ENCODE data around the gene PLXNB1.
"Not testable (repeated sequence)": the region's sequence is repeated elsewhere in the genome, so short reads cannot be mapped to it uniquely, and the experiment has no call there.

The PLXNB1 gene

GRCh38 chr3:48465237-48465530, 35.3 kb upstream of the PLXNB1 start:
- DNase-seq = no peak

GRCh38 chr3:48464713-48465221, 34.9 kb upstream of the PLXNB1 start:
- DNase-seq = no peak

GRCh38 chr3:48463703-48464102, 33.8 kb upstream of the PLXNB1 start:
- no peak for DNase-seq

- DNase-seq = not testable (repeated sequence)
Measured at GRCh38 chr3:48461767-48462166, 31.9 kb upstream of the PLXNB1 start.

DNA sequence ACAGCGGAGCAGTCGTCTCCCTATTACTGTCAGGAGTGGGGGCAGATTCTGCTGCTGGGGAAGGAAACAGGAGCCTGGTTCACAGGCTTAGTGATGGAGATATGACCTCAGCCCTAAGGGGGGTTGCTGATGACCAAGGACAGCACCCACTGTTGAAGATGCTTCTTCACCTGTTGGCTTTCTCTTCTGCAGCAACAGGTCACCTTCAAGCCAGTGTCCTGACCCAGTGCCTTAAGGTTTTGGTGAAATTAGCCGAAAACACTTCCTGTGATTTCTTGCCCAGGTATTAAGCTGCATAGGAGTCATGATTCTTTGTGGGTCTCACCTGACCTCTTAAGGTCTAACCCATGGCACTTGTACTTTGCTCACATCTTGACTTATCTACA, 30.6 kb upstream of the PLXNB1 start:
- no peak for DNase-seq

GRCh38 chr3:48459773-48460516, 30.1 kb upstream of the PLXNB1 start:
- no peak for DNase-seq

GRCh38 chr3:48459331-48459730, 29.4 kb upstream of the PLXNB1 start:
- no peak for DNase-seq

- no peak for DNase-seq
Measured at GRCh38 chr3:48456456-48456855, 26.6 kb upstream of the PLXNB1 start.

DNA sequence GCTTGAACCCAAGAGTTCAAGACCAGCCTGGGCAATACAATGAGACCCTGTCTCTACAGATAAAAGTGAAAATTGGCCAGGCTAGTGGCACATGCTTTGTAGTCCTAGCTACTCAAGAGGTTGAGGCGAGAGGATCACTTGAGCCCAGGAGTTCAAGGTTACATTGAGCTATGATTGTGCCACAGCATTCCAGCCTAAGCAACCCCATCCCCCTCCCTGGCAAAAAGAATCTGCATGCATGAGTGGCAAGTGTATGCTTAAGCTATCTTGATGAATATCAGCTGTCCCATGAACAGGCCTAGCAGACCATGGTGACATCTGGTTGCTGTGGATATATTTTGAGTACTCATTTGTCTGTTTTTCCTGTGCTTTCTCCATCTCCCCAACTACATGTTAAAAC, 21.4 kb upstream of the PLXNB1 start:
- DNase-seq = no peak

GRCh38 chr3:48446425-48447193, 16.7 kb upstream of the PLXNB1 start, which contains the start of gene ATRIP:
ATRIP (plus strand) TSS chr3:48446737; CDS start chr3:48446846, 109 bp downstream.
- DNase-seq = no peak

DNA sequence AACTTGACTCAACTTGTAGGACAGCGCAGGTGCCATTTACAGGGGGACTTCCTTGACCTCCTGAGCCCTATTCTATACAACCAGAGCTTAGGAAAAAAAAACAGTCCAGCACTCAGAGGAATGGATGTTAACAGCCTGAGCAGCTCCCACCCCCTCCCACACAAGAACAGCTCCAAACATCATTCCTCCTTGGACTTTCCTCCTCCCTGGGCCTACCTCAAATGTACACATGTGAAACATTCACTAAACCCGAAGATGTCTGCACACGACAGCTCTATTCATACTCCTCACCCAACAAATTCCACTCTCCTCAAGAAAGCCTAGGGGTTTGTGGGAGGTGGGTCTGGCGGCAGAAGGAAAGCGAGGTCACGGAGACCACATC, 16.1 kb upstream of the PLXNB1 start:
- DNase-seq = no peak

GRCh38 chr3:48445277-48445882, 15.5 kb upstream of the PLXNB1 start:
- no peak for DNase-seq

- DNase-seq = no peak
Measured at GRCh38 chr3:48441940-48442339, 12.1 kb upstream of the PLXNB1 start.

GRCh38 chr3:48440590-48440958, 10.7 kb upstream of the PLXNB1 start:
- no peak for DNase-seq

DNA sequence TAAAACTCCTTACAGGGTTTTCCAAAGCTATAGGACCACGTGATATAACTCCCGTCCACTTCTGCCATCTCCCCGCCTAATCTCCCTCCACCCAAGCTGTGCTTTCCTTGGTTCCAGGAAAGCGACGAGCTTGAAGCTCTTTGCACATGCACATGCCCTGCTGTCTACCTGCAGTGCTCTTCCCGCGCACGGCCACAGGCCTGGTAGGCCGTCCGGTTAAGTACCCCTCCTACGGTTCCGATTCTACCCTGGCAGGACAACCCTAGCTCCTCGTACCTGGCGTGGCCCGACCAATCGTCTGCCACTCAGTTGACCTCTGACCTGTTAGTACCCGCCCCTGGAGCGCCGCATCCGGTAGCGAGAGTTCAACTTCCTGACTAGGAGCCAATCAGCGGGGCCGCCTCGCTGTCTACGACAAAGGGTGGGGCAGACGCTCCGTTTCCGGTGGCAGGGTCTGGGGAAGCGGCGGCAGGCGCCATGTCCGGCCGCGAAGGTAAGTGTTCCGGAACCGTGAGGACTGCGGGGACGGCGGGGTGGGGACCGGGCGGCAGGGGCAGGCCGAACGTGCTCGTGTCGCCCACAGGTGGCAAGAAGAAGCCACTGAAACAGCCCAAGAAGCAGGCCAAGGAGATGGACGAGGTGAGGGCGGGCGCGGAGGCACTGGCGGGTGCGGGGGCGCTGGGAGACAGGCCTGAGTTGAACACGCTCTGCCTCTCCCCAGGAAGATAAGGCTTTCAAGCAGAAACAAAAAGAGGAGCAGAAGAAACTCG, 10.1 kb upstream of the PLXNB1 start, which contains the start of the genes CCDC51 and TMA7:
CCDC51 (minus strand) TSS at position 300 of the 770 bp plus-strand sequence. CDS start 4,991 bp downstream, outside the sequence.
TMA7 (plus strand) TSS at position 438 of the 770 bp plus-strand sequence; CDS start at position 478, 40 bp downstream.
- DNase-seq = peak; percentile 57

DNA sequence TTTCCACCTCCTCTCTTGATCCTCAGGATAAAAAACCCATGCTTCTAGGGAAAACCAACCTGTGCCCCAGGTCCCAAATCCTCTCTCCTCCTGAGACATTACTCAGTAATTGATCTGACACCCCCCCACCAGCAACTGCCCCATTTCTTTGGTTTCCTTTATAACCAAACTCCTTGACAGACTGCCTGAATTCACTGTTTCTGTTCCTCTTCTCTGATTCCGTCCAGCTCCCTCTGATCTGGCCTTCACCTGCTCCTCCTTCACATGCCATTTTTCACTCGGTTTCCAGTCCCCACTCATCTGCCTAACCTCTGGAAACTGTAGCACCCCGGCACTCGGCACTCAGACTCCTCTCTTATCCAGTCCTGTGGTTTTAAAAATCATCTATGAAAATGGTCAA, 7.9 kb upstream of the PLXNB1 start:
- no peak for DNase-seq

GRCh38 chr3:48436855-48437254, 7.0 kb upstream of the PLXNB1 start:
- DNase-seq = no peak

- DNase-seq = no peak
Measured at GRCh38 chr3:48436477-48436787, 6.5 kb upstream of the PLXNB1 start.

DNA sequence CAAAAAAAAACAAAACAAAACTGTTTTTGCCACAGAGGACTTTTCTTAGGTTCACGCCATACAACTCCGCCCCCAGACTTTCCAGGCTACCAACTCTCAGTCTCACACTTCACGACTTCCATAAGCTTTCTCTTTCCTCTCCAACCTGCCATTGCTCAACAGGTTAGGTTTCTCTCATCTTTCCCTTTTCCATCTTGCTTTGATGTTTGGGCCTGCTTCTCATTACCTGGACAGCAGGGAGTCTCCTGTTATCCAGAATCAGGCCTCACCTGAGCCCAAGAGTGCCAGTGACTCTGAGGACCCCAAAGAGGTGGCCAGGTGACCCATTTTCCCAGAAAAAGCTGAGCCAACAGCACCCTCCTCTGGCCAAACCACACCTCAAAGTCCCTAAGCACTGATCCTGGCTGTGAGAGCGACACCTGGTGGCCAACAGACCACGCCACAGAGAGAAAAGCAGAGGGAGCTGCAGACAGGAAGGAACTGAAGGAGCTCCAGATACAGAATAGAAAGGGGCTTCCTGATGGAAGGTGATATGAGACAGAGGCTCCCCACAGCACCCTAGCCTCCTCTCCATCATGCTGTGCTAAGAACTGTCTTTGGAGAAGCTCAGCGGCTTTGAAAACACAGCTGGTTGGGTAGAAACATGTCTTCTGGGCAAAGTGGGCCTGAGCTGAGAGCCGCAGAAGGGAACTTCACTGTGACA, 6.0 kb upstream of the PLXNB1 start:
- no peak for DNase-seq

GRCh38 chr3:48435223-48435595, 5.3 kb upstream of the PLXNB1 start:
- no peak for DNase-seq

- no peak for DNase-seq
Measured at GRCh38 chr3:48434591-48435222, 4.8 kb upstream of the PLXNB1 start.
